CD1c-positive myeloid dendritic cell (primary cell): ENCODE results near the gene NAA38.

Experiments
- DNase-seq: peaks from one replicate; pipeline ENCODE4 v3.0.0-alpha.2; 2016; ENCODE audit errors: extremely low spot score

NAA38 gene

DNA sequence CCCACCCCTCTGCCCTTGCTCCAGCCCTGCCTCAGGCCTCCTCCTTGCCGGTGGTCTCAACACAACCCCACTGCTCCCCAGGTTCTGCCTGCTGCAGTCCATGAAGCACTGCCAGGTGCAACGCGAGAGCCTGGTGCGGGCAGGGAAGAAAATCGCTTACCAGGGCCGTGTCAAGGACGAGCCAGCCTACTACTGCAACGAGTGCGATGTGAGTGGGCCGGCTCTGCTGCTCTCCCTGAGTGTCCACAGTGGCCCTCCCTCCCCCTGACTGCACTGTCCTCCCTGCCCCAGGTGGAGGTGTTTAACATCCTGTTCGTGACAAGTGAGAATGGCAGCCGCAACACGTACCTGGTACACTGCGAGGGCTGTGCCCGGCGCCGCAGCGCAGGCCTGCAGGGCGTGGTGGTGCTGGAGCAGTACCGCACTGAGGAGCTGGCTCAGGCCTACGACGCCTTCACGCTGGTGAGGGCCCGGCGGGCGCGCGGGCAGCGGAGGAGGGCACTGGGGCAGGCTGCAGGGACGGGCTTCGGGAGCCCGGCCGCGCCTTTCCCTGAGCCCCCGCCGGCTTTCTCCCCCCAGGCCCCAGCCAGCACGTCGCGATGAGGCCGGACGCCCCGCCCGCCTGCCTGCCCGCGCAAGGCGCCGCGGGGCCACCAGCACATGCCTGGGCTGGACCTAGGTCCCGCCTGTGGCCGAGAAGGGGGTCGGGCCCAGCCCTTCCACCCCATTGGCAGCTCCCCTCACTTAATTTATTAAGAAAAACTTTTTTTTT lies 4.3 kb downstream of the NAA38 start:
- DNase-seq: no peak

DNA sequence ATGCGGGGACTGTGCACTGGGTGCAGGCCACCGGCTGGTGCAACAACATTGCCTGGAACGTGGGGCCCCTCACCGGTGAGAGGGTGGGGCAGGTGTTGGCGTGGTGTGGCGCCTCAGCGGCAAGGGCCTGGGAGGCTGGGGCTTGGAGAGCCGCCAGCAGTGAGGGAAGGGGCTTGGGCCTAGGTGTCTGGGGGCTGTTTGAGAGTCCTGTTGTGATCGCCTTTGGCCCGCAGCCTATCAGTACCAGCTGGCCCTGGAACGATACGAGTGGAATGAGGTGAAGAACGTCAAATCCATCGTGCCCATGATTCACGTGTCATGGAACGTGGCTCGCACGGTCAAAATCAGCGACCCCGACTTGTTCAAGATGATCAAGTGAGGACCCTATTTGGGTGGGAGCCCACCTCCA lies 5.1 kb downstream of the NAA38 start:
- DNase-seq: no peak

DNA sequence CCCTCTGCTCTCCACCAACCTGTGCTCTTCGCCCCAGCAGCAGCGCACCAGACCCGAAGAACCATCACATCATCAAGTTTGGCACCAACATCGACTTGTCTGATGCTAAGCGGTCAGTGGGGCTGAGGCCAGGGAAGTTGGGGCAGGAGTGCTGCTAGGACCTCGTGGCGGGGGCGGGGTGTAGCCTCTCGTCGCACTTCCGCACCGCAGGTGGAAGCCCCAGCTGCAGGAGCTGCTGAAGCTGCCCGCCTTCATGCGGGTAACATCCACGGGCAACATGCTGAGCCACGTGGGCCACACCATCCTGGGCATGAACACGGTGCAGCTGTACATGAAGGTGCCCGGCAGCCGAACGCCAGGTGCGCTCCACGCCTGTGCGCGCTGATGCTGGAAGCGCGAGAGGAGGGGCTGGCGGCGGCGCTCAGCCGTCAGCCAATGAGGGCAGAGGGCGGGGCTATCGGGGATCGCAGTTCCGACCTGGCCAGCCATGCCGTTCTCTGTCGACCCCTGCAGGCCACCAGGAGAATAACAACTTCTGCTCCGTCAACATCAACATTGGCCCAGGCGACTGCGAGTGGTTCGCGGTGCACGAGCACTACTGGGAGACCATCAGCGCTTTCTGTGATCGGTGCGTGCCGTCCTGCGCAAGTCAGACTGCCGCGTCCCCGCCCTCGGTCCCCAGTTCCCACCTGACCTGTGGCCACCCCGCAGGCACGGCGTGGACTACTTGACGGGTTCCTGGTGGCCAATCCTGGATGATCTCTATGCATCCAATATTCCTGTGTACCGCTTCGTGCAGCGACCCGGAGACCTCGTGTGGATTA lies 5.7 kb downstream of the NAA38 start:
- peak; percentile 94 for DNase-seq

DNA sequence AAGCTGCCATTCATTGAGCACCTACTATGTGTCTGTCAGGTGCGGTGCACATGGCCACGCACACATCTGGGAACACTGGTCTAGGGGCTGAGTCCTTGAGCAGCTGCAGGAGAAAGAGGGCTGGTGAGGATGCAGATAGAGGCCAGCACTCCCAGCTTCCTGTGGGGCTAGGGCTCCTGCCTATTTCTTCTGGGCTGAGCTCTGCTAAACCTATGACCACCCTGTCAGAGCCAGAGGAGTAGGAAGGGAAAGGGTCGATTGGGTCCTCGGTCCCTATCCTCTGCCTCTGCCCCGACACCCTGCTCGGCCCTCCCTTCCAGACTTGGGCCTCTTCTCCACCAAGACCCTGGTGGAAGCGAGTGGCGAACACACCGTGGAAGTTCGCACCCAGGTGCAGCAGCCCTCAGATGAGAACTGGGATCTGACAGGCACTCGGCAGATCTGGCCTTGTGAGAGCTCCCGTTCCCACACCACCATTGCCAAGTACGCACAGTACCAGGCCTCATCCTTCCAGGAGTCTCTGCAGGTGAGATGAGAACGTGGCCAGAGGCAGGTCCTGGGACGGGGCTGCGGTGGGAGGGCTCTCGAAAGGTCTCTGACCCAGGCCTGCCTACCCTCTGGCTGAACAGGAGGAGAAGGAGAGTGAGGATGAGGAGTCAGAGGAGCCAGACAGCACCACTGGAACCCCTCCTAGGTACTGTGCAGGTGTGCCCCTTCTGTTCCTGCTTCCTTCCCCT lies 6.5 kb downstream of the NAA38 start:
- no peak for DNase-seq

DNA sequence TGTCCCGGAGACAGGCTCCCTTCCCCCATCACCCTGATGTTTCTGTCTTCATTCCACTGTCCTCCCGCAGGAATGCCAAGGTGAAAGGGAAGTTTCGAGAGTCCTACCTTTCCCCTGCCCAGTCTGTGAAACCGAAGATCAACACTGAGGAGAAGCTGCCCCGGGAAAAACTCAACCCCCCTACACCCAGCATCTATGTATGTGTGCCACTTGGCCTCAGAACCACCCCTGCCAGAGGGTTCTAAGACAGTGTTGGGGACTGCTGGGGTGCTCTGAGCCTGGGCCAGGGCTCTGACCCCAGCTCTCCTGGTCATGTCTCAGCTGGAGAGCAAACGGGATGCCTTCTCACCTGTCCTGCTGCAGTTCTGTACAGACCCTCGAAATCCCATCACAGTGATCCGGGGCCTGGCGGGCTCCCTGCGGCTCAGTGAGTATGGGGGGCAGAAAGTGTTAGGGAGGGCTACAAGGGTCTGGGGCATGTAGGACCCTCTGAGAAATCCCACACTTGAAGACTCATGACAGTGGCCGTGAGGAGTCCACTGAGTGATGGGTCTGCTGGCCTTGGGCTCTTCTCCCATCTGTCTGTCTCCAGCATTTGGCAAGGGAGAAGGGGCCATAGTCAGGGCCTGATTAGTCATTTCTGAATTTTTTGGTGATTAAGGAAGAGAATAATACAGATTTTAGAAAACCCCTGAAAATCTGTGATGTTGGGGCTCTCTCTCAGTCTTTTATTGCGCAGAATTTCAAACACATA lies 7.4 kb downstream of the NAA38 start:
- DNase-seq: no peak

DNA sequence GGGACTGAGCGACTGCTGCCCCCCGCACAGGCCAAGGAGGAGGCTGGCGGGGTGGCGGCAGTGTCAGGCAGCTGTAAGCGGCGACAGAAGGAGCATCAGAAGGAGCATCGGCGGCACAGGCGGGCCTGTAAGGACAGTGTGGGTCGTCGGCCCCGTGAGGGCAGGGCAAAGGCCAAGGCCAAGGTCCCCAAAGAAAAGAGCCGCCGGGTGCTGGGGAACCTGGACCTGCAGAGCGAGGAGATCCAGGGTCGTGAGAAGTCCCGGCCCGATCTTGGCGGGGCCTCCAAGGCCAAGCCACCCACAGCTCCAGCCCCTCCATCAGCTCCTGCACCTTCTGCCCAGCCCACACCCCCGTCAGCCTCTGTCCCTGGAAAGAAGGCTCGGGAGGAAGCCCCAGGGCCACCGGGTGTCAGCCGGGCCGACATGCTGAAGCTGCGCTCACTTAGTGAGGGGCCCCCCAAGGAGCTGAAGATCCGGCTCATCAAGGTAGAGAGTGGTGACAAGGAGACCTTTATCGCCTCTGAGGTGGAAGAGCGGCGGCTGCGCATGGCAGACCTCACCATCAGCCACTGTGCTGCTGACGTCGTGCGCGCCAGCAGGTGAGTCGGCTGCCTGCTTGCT lies 8.1 kb downstream of the NAA38 start:
- DNase-seq: no peak

DNA sequence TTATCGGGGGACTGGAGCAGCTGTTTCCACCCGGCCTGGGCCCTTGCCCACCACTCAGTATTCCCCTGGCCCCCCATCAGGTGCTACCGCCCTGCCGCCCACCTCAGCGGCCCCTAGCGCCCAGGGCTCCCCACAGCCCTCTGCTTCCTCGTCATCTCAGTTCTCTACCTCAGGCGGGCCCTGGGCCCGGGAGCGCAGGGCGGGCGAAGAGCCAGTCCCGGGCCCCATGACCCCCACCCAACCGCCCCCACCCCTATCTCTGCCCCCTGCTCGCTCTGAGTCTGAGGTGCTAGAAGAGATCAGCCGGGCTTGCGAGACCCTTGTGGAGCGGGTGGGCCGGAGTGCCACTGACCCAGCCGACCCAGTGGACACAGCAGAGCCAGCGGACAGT lies 8.6 kb downstream of the NAA38 start:
- no peak for DNase-seq

DNA sequence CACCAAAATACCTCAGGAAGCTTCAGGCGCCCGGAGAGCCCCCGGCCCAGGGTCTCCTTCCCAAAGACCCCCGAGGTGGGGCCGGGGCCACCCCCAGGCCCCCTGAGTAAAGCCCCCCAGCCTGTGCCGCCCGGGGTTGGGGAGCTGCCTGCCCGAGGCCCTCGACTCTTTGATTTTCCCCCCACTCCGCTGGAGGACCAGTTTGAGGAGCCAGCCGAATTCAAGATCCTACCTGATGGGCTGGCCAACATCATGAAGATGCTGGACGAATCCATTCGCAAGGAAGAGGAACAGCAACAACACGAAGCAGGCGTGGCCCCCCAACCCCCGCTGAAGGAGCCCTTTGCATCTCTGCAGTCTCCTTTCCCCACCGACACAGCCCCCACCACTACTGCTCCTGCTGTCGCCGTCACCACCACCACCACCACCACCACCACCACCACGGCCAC lies 9.2 kb downstream of the NAA38 start:
- no peak for DNase-seq

DNA sequence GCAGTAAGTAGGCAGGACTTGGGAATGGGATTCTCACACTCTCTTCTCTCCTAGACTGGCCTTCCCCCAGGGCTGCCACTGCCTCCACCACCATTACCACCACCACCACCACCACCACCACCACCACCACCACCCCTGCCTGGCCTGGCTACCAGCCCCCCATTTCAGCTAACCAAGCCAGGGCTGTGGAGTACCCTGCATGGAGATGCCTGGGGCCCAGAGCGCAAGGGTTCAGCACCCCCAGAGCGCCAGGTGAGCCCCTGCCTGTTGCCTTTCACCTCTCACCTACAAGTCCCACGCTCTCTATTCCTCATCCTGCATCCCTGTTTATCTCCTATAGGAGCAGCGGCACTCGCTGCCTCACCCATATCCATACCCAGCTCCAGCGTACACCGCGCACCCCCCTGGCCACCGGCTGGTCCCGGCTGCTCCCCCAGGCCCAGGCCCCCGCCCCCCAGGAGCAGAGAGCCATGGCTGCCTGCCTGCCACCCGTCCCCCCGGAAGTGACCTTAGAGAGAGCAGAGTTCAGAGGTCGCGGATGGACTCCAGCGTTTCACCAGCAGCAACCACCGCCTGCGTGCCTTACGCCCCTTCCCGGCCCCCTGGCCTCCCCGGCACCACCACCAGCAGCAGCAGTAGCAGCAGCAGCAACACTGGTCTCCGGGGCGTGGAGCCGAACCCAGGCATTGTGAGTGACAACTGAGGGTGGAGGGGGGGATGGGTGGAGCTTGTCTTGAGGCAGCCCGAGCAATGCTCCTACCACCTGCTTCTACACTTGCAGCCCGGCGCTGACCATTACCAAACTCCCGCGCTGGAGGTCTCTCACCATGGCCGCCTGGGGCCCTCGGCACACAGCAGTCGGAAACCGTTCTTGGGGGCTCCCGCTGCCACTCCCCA lies 10.3 kb downstream of the NAA38 start:
- DNase-seq: no peak

DNA sequence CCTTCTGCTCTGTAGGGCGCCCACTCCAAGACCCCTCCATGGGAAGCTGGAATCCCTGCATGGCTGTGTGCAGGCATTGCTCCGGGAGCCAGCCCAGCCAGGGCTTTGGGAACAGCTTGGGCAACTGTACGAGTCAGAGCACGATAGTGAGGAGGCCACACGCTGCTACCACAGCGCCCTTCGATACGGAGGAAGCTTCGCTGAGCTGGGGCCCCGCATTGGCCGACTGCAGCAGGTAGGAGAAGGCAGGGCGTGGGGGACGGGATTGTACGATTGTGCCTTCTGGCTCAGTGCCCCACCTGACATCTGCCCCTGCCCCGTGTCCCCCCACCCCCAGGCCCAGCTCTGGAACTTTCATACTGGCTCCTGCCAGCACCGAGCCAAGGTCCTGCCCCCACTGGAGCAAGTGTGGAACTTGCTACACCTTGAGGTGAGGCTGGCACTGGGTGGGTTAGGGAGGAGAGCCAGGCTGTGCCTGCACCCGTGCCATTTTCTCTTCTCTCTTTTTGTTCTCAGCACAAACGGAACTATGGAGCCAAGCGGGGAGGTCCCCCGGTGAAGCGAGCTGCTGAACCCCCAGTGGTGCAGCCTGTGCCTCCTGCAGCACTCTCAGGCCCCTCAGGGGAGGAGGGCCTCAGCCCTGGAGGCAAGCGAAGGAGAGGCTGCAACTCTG lies 11.2 kb downstream of the NAA38 start:
- no peak for DNase-seq

DNA sequence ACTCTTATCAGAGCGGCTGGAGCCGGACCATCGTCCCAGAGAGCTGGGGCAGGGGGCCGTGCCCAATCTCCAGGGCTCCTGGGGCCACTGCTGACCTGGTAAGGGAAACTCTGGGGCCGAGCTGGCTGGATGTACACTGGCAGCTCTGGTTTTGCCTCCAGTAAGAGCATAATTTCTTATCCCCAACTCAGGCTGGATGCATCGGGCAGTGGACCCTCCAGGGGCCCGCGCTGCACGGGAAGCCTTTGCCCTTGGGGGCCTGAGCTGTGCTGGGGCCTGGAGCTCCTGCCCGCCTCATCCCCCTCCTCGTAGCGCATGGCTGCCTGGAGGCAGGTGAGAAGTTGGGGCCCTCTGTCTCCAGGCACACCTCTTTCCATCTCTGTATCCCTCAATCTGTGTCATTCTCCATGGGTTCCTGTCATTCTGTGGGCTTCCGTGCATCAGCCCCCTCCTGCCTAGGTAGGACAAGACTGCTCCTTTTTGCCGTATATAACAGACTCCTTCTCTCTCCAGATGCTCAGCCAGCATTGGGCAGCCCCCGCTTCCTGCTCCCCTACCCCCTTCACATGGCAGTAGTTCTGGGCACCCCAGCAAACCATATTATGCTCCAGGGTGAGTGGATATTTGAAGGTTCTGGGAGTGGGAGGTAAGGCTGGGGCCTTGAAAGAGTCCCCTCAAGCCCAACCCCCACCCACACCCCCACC lies 11.8 kb downstream of the NAA38 start:
- no peak for DNase-seq

DNA sequence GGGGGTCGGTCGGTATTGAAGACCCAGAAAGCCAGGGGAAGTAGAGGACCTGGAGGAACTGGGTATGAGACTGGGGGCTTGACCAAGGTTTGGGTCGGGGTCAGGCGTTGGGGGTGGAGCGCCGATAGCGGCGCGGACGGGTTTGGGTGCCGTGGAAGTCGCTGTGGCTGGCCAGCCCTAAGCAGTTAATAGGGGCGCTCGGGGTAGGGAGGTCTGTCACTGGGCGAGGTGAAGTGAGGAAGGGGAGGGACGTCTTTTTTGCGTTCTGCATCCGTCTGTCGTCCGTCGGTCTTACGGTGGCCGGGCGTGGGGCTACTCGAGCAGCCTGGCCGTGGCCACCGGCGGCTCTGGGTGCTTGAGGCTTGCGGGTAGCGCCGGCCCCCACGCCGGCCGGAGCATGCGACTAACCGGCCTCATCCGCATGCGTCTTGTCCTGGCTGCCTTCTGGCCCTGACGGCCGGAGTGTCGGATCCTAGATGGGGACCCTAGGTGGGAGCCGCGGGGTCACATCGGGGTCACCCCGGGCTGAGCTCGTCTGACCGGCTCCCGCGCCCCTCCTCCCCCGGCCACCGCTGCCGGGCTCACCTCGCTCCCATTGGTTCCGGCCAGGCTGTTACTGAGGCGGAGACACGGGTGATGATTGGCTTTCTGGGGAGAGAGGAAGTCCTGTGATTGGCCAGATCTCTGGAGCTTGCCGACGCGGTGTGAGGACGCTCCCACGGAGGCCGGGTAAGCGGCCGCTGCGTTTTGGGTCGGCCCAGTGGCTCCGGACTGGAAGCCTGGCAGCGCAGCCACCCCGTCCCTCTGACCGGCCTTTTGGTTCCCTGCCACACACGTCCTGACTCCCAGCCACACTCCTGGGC lies 12.8 kb downstream of the NAA38 start:
- peak; percentile 97 for DNase-seq

DNA sequence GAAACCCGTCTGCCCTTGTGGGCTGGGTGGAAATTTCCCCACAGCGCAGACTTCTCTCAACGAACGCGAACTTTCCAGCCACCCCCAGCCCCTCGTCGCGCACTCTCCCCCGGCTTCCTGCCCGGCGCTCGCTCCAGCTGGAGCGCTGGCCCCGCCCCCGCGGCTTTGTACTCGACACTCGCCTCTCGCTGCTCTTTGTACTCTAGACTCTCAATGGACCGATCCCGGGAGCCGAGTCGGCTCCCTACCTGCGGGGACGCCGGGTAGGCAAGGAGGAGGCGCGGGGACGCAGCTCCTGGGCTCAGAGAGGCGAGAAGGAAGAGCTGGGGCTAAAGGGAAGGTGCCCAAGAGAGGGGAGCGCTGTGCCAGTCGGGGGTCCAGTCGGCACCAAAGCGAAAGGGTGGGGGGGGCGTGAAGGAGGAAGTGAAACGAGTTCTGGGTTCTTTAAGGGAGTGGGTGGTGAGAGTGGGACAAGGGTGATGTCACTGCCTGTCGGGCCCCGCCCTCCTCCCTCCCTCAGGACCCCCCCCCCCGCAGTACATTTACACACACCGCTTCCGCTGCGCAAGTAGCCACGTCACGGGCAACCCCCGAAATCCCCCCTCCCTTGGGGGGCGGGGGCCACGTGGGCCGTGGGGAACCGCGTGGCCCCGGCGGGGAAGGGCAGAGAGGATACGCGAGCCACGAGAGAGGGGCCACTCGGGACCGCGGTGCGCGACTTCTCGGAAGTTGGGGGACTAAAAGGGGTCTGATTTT lies 13.6 kb downstream of the NAA38 start:
- DNase-seq: peak; percentile 98

DNA sequence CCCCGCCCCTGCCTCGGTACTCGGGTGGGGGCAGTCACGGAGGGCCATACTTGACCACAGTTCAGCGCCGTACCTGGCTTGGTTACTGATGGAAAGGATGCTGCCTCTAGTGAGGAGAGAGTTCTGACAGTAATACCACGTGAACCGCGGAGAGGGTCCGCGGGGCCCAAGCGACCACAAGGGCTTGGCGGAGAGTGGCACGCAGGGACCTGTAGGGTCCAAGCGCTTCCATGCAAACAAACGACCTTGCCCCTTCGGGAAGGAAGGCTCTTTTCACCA lies 14.2 kb downstream of the NAA38 start:
- no peak for DNase-seq

DNA sequence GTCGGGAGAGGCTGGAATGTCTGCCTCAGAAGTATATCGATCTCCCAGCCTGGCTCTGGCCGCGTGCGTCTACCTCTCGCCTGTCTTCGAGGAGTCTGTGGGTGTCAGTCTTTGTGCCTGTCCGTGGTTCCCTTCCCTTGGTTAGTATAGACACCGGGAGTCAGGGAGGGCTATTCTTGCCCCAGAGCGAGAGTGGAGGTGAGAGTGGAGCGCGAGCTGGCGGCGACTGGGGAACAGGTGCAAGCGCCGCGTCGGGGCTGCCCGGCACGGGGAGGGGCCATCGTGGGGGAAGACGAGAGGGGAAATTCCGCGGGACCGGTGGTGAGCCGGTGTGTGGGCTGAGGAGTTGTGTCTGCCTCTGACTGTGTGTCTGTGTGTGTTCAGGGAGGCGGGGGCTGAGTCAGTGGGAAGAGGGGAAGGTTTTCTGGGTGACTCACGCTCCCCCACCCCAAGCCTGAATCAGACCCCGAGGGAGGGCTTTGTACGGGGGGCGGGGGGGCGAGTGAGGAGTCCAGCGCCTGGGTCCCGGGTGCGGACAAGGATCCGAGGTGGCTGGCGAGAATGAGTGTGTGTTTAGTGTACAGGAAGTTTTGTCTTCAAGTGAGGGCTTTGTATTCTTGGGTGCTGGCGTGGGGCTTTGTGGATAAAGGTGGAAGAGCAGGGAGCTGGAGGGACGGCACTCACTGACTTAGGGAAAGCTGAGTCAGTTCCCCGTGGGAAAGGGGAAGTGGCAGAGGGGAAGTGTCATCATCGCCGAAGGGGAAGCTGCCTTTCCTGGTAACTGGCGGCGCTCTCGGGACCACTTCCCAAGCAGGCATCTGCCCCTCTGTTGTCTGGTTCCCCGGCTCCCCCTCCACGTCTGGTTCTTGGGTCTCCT lies 14.7 kb downstream of the NAA38 start:
- DNase-seq: peak; percentile 97

DNA sequence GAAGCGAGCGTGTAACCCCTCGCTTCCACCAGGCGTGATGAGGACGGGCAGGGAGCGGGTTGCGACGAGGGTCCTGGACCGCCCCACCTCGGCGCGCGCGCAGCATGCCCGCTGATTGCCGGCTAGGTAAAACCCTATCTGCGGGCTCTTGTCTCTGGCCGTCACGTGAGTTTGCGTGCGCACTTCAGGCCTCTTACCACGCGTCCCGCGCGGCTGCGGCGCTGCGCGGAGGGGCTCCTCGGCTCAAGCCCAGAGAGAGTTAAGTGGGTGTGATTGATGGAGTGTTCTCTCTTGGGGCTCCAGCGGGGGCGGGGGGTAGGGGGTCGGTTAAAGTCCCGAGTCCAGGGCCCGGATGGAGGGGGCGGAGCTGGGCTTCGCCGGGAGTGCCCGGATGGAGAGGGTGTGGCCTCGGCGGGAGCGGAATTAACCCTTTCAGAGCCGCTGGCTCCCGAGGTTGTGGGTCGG lies 15.4 kb downstream of the NAA38 start:
- peak; percentile 88 for DNase-seq
